Measurements from ENCODE around the gene CARD6. TPM values are rescaled to one million over a fixed set of nuclear protein-coding genes. Genes with fewer than 3 reads are reported as not detected.
A peak's percentile ranks its signal among the peaks of the same experiment; 100 is the strongest.
"Not testable (repeated sequence)": the region's sequence is repeated elsewhere in the genome, so short reads cannot be mapped to it uniquely, and the experiment has no call there.

CARD6 gene
- total and polyA plus RNA-seq, 8 donors: 5.9 to 28.9 (median 6.9) TPM

DNA sequence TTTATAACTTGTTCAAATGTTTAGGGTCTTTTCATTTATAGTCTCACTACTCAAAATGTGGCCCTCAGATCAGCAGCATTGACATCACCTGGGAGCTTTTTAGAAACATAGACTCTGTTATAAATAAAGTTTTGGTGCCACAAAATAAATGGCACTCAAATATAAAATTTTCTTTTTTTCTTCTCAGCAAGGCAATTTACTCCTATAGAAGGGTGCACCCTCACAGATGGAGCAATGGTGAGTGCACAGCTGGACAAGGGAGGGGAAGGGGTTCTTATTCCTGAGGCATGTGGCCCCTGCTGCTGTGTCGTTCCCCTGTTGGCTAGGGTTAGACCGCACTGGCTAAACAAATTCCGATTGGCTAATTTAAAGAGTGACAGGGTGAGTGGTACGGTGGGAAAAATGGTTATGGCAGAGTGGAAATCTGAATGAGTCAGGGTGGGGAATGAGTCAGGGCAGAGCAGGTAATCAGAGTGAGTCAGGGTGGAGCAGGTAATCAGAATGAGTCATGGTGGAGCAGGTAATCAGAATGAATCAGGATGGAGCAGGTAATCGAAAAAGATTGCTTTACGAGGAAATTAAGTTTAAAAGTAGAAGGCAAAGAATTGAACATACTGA is 36.3 kb downstream of the CARD6 start:
- intact Hi-C loops (cut with DNase I): no loop called here
- DNase-seq (no peak), ATAC-seq (no peak)
- peaks cover 0 to 6% of the 10 kb centered on the region in 2 donors for H3K9me3 ChIP-seq
- TF ChIP-seq, protein P1, sequence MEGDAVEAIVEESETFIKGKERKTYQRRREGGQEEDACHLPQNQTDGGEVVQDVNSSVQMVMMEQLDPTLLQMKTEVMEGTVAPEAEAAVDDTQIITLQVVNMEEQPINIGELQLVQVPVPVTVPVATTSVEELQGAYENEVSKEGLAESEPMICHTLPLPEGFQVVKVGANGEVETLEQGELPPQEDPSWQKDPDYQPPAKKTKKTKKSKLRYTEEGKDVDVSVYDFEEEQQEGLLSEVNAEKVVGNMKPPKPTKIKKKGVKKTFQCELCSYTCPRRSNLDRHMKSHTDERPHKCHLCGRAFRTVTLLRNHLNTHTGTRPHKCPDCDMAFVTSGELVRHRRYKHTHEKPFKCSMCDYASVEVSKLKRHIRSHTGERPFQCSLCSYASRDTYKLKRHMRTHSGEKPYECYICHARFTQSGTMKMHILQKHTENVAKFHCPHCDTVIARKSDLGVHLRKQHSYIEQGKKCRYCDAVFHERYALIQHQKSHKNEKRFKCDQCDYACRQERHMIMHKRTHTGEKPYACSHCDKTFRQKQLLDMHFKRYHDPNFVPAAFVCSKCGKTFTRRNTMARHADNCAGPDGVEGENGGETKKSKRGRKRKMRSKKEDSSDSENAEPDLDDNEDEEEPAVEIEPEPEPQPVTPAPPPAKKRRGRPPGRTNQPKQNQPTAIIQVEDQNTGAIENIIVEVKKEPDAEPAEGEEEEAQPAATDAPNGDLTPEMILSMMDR (IDR thresholded peaks at IDR 0.05): no peak
- H3K4me1 ChIP-seq: peaks cover 0 to 6% of the 10 kb centered on the region in 2 donors
- no peaks in the 10 kb centered on the region for H3K27me3 ChIP-seq
- H3K4me3 ChIP-seq: no peak overlapping the region
- H3K27ac ChIP-seq: no peak overlapping the region
- no peaks in the 10 kb centered on the region for H3K36me3 ChIP-seq

DNA sequence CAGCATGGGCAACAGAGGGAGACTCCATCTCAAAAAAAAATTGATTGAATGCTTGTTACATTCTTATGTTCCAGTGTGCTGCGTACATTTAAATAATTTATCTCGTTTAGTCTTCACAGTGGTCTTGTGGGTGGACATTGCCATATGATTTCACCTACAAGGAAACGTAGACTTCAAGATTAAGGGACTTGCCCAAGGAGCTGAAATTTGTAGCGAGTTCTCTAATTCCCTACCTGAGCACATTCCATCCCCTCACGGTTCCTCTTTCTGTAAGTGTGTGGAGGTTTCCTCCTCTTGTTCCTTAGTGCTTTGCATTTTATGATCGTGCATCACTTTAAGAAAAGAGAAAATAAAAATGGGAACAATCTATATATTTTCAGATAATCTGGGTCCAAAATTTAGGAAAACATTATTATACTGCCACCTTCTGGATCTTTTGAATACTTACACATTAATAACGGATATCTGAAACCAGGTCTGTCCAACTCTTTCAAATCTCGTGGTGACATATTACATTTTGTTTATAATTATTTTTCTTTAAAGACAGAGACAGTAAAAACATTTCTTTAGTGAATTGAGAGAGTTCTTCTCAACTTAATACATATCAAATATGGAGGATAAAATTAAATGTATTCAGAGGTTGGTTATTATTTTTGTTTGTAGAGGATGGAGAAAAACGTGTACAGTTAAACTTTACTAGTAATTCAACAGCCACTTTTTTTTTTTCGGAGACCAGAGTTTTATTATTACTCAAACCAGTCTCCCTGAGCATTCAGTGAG is 38.2 kb downstream of the CARD6 start:
- no peak overlapping the region for H3K4me3 ChIP-seq
- DNase-seq (peak in 2 of 4 donors; percentile 16 to 28), ATAC-seq (peak; percentile 71)
- no peaks in the 10 kb centered on the region for H3K36me3 ChIP-seq
- intact Hi-C loops (cut with DNase I): no loop called here
- no peaks in the 10 kb centered on the region for H3K27me3 ChIP-seq
- H3K9me3 ChIP-seq: peaks cover 0 to 6% of the 10 kb centered on the region in 2 donors
- TF ChIP-seq, protein P1 (IDR thresholded peaks at IDR 0.05): peak; percentile 42 to 51
- H3K27ac ChIP-seq: no peak overlapping the region
- H3K4me1 ChIP-seq: peaks cover 0 to 6% of the 10 kb centered on the region in 2 donors

DNA sequence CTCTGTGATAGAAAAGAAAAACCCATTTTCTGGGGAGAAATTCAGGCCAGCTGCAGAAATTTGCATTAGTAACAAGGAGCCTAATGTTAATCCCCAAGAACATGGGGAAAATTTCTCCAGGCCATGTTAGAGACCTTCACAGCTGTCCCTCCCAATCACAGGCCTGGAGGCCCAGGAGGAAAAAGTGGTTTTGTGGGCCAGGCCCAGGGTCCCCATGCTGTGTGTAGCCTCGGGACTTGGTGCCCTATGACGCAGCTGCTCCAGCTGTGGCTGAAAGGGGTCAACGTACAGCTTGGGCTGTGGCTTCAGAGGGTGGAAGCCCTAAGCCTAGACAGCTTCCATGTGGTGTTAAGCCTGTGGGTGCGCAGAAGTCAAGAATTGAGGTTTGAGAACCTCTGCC is 41.1 kb downstream of the CARD6 start:
- no peaks in the 10 kb centered on the region for H3K36me3 ChIP-seq
- H3K4me1 ChIP-seq: peaks cover 0 to 6% of the 10 kb centered on the region in 2 donors
- TF ChIP-seq, protein P1 (IDR thresholded peaks at IDR 0.05): no peak
- intact Hi-C loops (cut with DNase I): no loop called here
- peaks cover 0 to 4% of the 10 kb centered on the region in 2 donors for H3K9me3 ChIP-seq
- no peak overlapping the region for H3K27ac ChIP-seq
- no peak for ATAC-seq
- no peaks in the 10 kb centered on the region for H3K27me3 ChIP-seq
- DNase-seq: no peak
- H3K4me3 ChIP-seq: no peak overlapping the region

DNA sequence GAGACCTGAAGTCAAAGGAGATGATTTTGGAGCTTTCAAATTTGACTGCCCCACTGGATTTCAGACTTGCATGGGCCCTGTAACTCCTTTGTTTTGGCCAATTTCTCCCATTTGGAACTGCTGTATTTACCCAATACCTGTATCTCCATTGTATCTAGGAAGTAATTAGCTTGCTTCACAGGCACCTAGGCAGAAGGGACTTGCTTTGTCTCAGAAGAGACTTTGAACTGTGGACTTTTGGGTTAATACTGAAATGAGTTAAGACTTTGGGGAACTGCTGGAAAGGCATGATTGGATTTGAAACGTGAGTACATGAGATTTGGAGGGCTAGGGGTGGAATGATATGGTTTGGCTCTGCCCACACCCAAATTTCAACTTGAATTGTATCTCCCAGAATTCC is 41.9 kb downstream of the CARD6 start:
- H3K27ac ChIP-seq: not testable (repeated sequence)

DNA sequence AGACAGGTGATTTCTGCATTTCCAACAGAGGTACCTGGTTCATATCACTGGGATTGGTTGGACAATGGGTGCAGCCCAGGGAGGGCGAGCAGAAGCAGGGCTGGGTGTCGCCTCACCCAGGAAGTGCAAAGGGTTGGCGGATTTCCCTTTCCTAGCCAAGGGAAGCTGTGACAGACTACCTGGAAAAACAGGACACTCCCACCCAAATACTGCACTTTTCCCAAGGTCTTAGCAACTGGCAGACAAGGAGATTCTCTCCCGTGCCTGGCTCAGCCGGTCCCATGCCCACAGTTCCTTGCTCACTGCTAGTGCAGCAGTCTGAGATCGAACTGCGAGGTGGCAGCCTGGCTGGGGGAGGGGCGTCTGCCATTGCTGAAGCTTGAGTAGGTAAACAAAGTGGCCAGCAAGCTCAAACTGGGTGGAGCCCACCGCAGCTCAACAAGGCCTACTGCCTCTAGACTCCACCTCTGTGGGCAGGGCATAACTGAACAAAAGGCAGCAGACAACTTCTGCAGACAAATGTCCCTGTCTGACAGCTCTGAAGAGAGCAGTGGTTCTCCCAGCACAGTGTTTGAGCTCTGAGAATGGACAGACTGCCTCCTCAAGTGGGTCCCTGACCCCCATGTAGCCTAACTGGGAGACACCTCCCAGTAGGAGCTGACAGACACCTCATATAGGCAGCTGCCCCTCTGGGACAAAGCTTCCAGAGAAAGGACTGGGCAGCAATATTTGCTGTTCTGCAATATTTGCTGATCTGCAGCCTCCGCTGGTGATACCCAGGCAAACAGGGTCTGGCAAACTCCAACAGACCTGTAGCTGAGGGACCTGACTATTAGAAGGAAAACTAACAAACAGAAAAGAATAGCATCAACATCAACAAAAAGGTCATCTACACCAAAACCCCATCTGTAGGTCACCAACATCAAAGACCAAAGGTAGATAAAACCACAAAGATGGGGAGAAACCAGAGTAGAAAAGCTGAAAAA is 54.6 kb downstream of the CARD6 start:
- H3K9me3 ChIP-seq; H3K27ac ChIP-seq; intact Hi-C loops (cut with DNase I); H3K4me1 ChIP-seq; ATAC-seq; H3K27me3 ChIP-seq; H3K4me3 ChIP-seq; H3K36me3 ChIP-seq; DNase-seq: not testable (repeated sequence)

More for the DNA sequence above, 41.9 kb downstream of the CARD6 start:
- H3K4me3 ChIP-seq; DNase-seq; H3K4me1 ChIP-seq; H3K36me3 ChIP-seq; H3K27me3 ChIP-seq; ATAC-seq; H3K9me3 ChIP-seq; intact Hi-C loops (cut with DNase I): not testable (repeated sequence)

Data from left lung (tissue), 10 donors.